H1 (cell line): Measurements from ENCODE around the gene CTNNA3. TPM values are rescaled to one million over a fixed set of nuclear protein-coding genes. Genes with fewer than 3 reads are reported as not detected.

Experiments used
- CTCF ChIA-PET: fragments of 300-600 bp; sonication (Branson Sonifier 250); formaldehyde crosslinking; loops from one replicate; lab custom pipeline; 2021; ENCODE audit not compliant: partially characterized antibody; lab: Charles Lee
- POLR2A ChIA-PET: fragments of 300-600 bp; sonication (Branson Sonifier 250); formaldehyde crosslinking; loops from one replicate; lab custom pipeline; 2021; ENCODE audit warnings: inconsistent platforms; ENCODE audit not compliant: partially characterized antibody; lab: Charles Lee
- DNase-seq, 2 experiments: peaks; one replicate each; pipeline versions ENCODE4 v3.0.0 to v3.0.0-alpha.2; 2010 to 2022; ENCODE audit warnings: low spot score in 2 of 2, low read depth in 1 of 2, mixed read lengths in 1 of 2
- FAIRE-seq: peaks from 2 replicates; lab custom pipeline; 2011; peaks lifted over from hg19 to GRCh38; lab: Jason Lieb, UNC
- H2AFZ ChIP-seq: 2 replicates; pipeline ENCODE4 v1.8.1; 2012; ENCODE audit warnings: low read length, inconsistent platforms
- H2AK5ac ChIP-seq: 2 replicates; pipeline ENCODE4 v1.6.1; 2013; ENCODE audit warnings: low read depth, low read length
- H2BK120ac ChIP-seq: replicated peaks from 2 replicates; pipeline ENCODE3; 2013; ENCODE audit warnings: low read depth, low read length, inconsistent platforms
- H2BK12ac ChIP-seq: 2 replicates; pipeline ENCODE4 v1.6.1; 2013; ENCODE audit warnings: low read depth, low read length
- H2BK15ac ChIP-seq: 2 replicates; pipeline ENCODE4 v1.6.1; 2013; ENCODE audit warnings: low read length
- H2BK20ac ChIP-seq: 2 replicates; pipeline ENCODE4 v1.6.1; 2013; ENCODE audit warnings: low read length
- H2BK5ac ChIP-seq: 2 replicates; pipeline ENCODE4 v1.6.1; 2013; ENCODE audit warnings: low read depth, low read length
- H3K14ac ChIP-seq: 2 replicates; pipeline ENCODE4 v1.6.1; 2013; ENCODE audit warnings: inconsistent platforms; ENCODE audit not compliant: insufficient read length
- H3K18ac ChIP-seq: 2 replicates; pipeline ENCODE4 v1.6.1; 2013; ENCODE audit warnings: low read length; ENCODE audit errors: extremely low read depth
- H3K23ac ChIP-seq: 2 replicates; pipeline ENCODE4 v1.6.1; 2013; ENCODE audit warnings: inconsistent platforms; ENCODE audit not compliant: insufficient read length
- H3K23me2 ChIP-seq: 2 replicates; pipeline ENCODE4 v1.6.1; 2013; ENCODE audit warnings: low read depth, low read length
- H3K27ac ChIP-seq: 2 replicates; pipeline ENCODE4 v1.6.1; 2011; ENCODE audit warnings: low read depth, low read length, inconsistent platforms
- H3K27me3 ChIP-seq, 4 experiments: replicated peaks in 1 of 4; 1 replicate in 1 of 4; 2 replicates in 3 of 4; pipeline versions ENCODE4 v1.6.1 to v1.8.1; 2011 to 2013; ENCODE audit warnings: low read length in 3 of 4, mild to moderate bottlenecking in 3 of 4, inconsistent platforms in 2 of 4, mixed read lengths in 2 of 4, moderate library complexity in 1 of 4; ENCODE audit not compliant: control insufficient read depth in 3 of 4, insufficient read depth in 3 of 4; ENCODE audit errors: extremely low read depth in 1 of 4
- H3K36me3 ChIP-seq, 4 experiments: 2 replicates each; pipeline versions ENCODE4 v1.6.1 to v1.8.1; 2011 to 2013; ENCODE audit warnings: mild to moderate bottlenecking in 4 of 4, low read length in 3 of 4, moderate library complexity in 2 of 4, control low read depth in 1 of 4, inconsistent platforms in 1 of 4; ENCODE audit not compliant: insufficient read depth in 4 of 4, control insufficient read depth in 2 of 4
- H3K4ac ChIP-seq: replicated peaks from 2 replicates; pipeline ENCODE3; 2013; ENCODE audit warnings: low read length, low read depth, mixed read lengths, inconsistent platforms; ENCODE audit not compliant: insufficient read length
- H3K4me1 ChIP-seq, 4 experiments: replicated peaks in 1 of 4; 1 replicate in 1 of 4; 2 replicates in 3 of 4; pipeline versions ENCODE4 v1.6.1 to v1.8.1; 2011 to 2013; ENCODE audit warnings: low read length in 3 of 4, inconsistent platforms in 2 of 4, mixed read lengths in 1 of 4; ENCODE audit not compliant: insufficient read depth in 4 of 4, control insufficient read depth in 3 of 4
- H3K4me2 ChIP-seq, 2 experiments: 2 replicates each; pipeline versions ENCODE4 v1.6.1 to v1.8.1; 2011 to 2013; ENCODE audit warnings: low read depth in 2 of 2, low read length in 2 of 2, control low read depth in 1 of 2, inconsistent platforms in 1 of 2, mild to moderate bottlenecking in 1 of 2; ENCODE audit not compliant: insufficient read depth in 1 of 2
- H3K4me3 ChIP-seq, 4 experiments: fragments of 200-600, 300-600 bp in 1 of 4; sonication (generic), shearing (Covaris generic), sonication (Bioruptor Twin) in 1 of 4; 2 replicates each; pipeline versions ENCODE4 v1.5.1 to v1.8.1; 2011 to 2016; ENCODE audit warnings: low read length in 4 of 4, low read depth in 3 of 4, control low read depth in 2 of 4, inconsistent platforms in 2 of 4, mild to moderate bottlenecking in 2 of 4, mixed read lengths in 1 of 4, moderate library complexity in 1 of 4; ENCODE audit not compliant: insufficient read depth in 2 of 4; ENCODE audit errors: extremely low read depth in 1 of 4
- H3K56ac ChIP-seq: replicated peaks from 2 replicates; pipeline ENCODE3; 2013; ENCODE audit warnings: low read depth, mild to moderate bottlenecking, mixed read lengths, low read length, inconsistent platforms; ENCODE audit not compliant: insufficient read length
- H3K79me1 ChIP-seq: 2 replicates; pipeline ENCODE4 v1.6.1; 2013; ENCODE audit warnings: low read depth, low read length, control low read depth
- H3K79me2 ChIP-seq, 2 experiments: 2 replicates each; pipeline versions ENCODE4 v1.6.1 to v1.8.1; 2012 to 2013; ENCODE audit warnings: low read length in 2 of 2, mild to moderate bottlenecking in 2 of 2, inconsistent platforms in 1 of 2; ENCODE audit not compliant: insufficient read depth in 2 of 2, control insufficient read depth in 1 of 2
- H3K9ac ChIP-seq, 4 experiments: replicated peaks in 1 of 4; 1 replicate in 1 of 4; 2 replicates in 3 of 4; pipeline versions ENCODE4 v1.6.1 to v1.8.1; 2011 to 2013; ENCODE audit warnings: low read depth in 3 of 4, low read length in 3 of 4, control low read depth in 2 of 4, mild to moderate bottlenecking in 2 of 4, moderate library complexity in 2 of 4, inconsistent platforms in 1 of 4; ENCODE audit errors: extremely low read depth in 1 of 4
- H3K9me3 ChIP-seq, 2 experiments: 2 replicates each; pipeline versions ENCODE4 v1.6.1 to v1.8.1; 2012 to 2013; ENCODE audit warnings: mild to moderate bottlenecking in 2 of 2, moderate library complexity in 2 of 2, control low read depth in 1 of 2, inconsistent platforms in 1 of 2, low read depth in 1 of 2, low read length in 1 of 2, mixed read lengths in 1 of 2; ENCODE audit not compliant: insufficient read depth in 2 of 2
- H4K20me1 ChIP-seq, 2 experiments: replicated peaks in 1 of 2; 2 replicates each; pipeline versions ENCODE3 to v1.8.1; 2011 to 2013; ENCODE audit warnings: inconsistent platforms in 2 of 2, low read length in 2 of 2, mild to moderate bottlenecking in 1 of 2; ENCODE audit not compliant: insufficient read depth in 2 of 2, control insufficient read depth in 1 of 2
- H4K5ac ChIP-seq: 2 replicates; pipeline ENCODE4 v1.6.1; 2013; ENCODE audit warnings: low read length, low read depth, mixed read lengths, inconsistent platforms; ENCODE audit not compliant: insufficient read length
- H4K8ac ChIP-seq: 2 replicates; pipeline ENCODE4 v1.8.0; 2013; ENCODE audit warnings: mild to moderate bottlenecking, moderate library complexity, low read length, inconsistent platforms; ENCODE audit not compliant: insufficient read depth; ENCODE audit errors: extremely low read depth
- H4K91ac ChIP-seq: replicated peaks from 2 replicates; pipeline ENCODE3; 2013; ENCODE audit warnings: low read length, mixed read lengths, inconsistent platforms; ENCODE audit not compliant: insufficient read length
- ATF2 ChIP-seq: IDR thresholded peaks from 2 replicates; pipeline ENCODE4 v1.6.1; 2012; ENCODE audit warnings: low read length, inconsistent platforms
- CBX5 ChIP-seq: fragments of 300-800, 300-1000 bp; sonication (generic); IDR thresholded peaks from 2 replicates; pipeline ENCODE4 v1.7.1; 2016; ENCODE audit warnings: antibody characterized with exemption, low read length, low read depth
- CEBPB ChIP-seq: IDR thresholded peaks from 2 replicates; pipeline ENCODE4 v1.6.1; 2012; ENCODE audit warnings: low read depth, low read length
- EP300 ChIP-seq, 2 experiments: IDR thresholded peaks; 1 replicate in 1 of 2; 2 replicates in 1 of 2; pipeline ENCODE4 v1.6.1; 2011 to 2012; ENCODE audit warnings: low read depth in 2 of 2, low read length in 2 of 2, mild to moderate bottlenecking in 2 of 2, borderline replicate concordance in 1 of 2, inconsistent platforms in 1 of 2, moderate library complexity in 1 of 2
- KDM1A ChIP-seq: fragments of 200-600, 300-600 bp; sonication (generic); IDR thresholded peaks from 2 replicates; pipeline ENCODE4 v1.7.1; 2016; ENCODE audit warnings: mild to moderate bottlenecking, low read length, borderline replicate concordance
- KDM4A ChIP-seq: IDR thresholded peaks from one replicate; pipeline ENCODE4 v1.7.1; 2012; ENCODE audit warnings: low read depth, mild to moderate bottlenecking, moderate library complexity, low read length, inconsistent platforms; ENCODE audit not compliant: severe bottlenecking
- NANOG ChIP-seq: IDR thresholded peaks from 2 replicates; pipeline ENCODE4 v1.6.1; 2011; ENCODE audit warnings: low read length, low read depth, mild to moderate bottlenecking, inconsistent platforms; ENCODE audit not compliant: insufficient read depth, poor library complexity, severe bottlenecking
- NRF1 ChIP-seq: IDR thresholded peaks from 2 replicates; pipeline ENCODE4 v1.6.1; 2011; ENCODE audit warnings: mild to moderate bottlenecking, low read depth, low read length, improper control_type of control experiment
- SUZ12 ChIP-seq: fragments of 200-600 bp; sonication (generic); IDR thresholded peaks from 2 replicates; pipeline ENCODE4 v1.6.1; 2012; ENCODE audit warnings: mild to moderate bottlenecking, inconsistent platforms, low read length, moderate library complexity, mixed read lengths
- TAF7 ChIP-seq: optimal IDR thresholded peaks from 2 replicates; pipeline ENCODE3; 2011; ENCODE audit warnings: low read depth, mild to moderate bottlenecking, inconsistent platforms, low read length, moderate library complexity, borderline replicate concordance
- TBP ChIP-seq: IDR thresholded peaks from 2 replicates; pipeline ENCODE4 v1.6.1; 2011; ENCODE audit warnings: low read depth, low read length, improper control_type of control experiment
- YY1 ChIP-seq: IDR thresholded peaks from 2 replicates; pipeline ENCODE4 v1.6.1; 2011; ENCODE audit warnings: low read depth, mild to moderate bottlenecking, low read length
- WGBS, 2 experiments: shearing (Covaris generic) in 1 of 2; methylation state at CpG; one replicate each; pipeline versions ENCODE4 v1.1.6 to v1.1.7; 2013 to 2015; ENCODE audit warnings: low lambda C conversion rate in 2 of 2, mixed read lengths in 2 of 2, inconsistent platforms in 1 of 2, low coverage in 1 of 2, missing lambda C conversion rate in 1 of 2; ENCODE audit not compliant: insufficient replicate concordance in 2 of 2, insufficient coverage in 1 of 2, insufficient read length in 1 of 2; ENCODE audit errors: extremely low coverage in 1 of 2, missing lambda C conversion rate in 1 of 2; 5-methylcytosine and 5-hydroxymethylcytosine counted together
- polyA plus RNA-seq, 7 experiments: library from polyadenylated mRNA; depleted of rRNA in 3 of 7; stranded (reverse) in 5 of 7; unstranded in 2 of 7; fragments of >200 nt in 5 of 7; fragments of 200-250 nt in 2 of 7; gene quantifications; 1 replicate in 5 of 7; 2 replicates in 1 of 7; 4 replicates in 1 of 7; pipeline versions ENCODE4 v1.2.1 to v1.2.3, GENCODE V29; 2011 to 2013; ENCODE audit warnings: missing spikeins in 2 of 7, mixed read lengths in 2 of 7
- total RNA-seq: library from RNA; stranded (reverse); fragmentation: NEBNext Ultra II Directional; extraction: Animal tissue kit (Norgen Biotek cat#: 25700); gene quantifications from 2 replicates; pipeline ENCODE4 v1.2.1, GENCODE V29; 2021

The CTNNA3 gene
- total and polyA plus RNA-seq, 2 of the 8 experiments (the other 6 are each of a cell fraction or from before 2014, with no cell fraction given) = 1.3 to 1.5 TPM

DNA sequence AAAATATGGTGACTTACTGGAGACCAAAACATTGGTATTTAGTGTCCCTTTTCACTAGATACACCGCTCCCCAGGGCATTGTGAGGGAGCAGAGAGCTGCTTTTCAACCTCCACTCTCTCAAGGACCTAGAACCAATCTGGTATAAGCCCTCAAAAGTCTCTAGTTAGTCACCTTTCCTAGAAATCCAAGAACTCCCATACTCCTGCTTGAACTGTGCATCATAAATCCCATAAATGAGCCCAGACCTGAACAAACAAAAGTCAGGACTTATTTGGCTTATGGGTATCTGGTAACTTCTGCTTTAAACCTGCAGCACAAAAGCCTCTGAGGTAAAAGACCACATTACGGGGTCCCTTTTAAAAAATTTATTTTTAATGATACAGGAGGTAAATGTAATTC is 1373.2 kb downstream of the CTNNA3 start:
- H4K91ac ChIP-seq = no peak overlapping the region
- H3K4ac ChIP-seq = no peak overlapping the region
- no peaks in the 10 kb centered on the region for H4K20me1 ChIP-seq
- H2BK5ac ChIP-seq = no peak overlapping the region
- no peaks in the 10 kb centered on the region for H3K36me3 ChIP-seq
- H3K79me2 ChIP-seq = no peaks in the 10 kb centered on the region
- no peak overlapping the region for H4K8ac ChIP-seq
- H3K9ac ChIP-seq = no peak overlapping the region
- H3K56ac ChIP-seq = no peak overlapping the region
- CTCF ChIA-PET = interaction anchor here (1.0 to 1.4 kb wide), 2 partner anchors 46 to 304 kb away, joined by 3 to 5 read pairs; no protein-coding TSS in a partner anchor
- no peak overlapping the region for H4K5ac ChIP-seq
- DNase-seq = no peak
- no peak overlapping the region for H3K27ac ChIP-seq
- H3K79me1 ChIP-seq = no peaks in the 10 kb centered on the region
- FAIRE-seq = no peak
- POLR2A ChIA-PET = no interaction called here
- H3K4me3 ChIP-seq = no peak overlapping the region
- H3K27me3 ChIP-seq = peaks cover 0 to 1% (median 0%) of the 10 kb centered on the region in 4 experiments; a peak in 1 of 7 replicates
- 96% methylated on average over 2 of the region's 2 CpGs; no CpG with 5 or more reads in 1 of the 2 experiments for WGBS, 2 experiments
- no peak overlapping the region for H3K4me2 ChIP-seq
- no peak overlapping the region for H3K14ac ChIP-seq
- H3K23ac ChIP-seq = no peak overlapping the region
- H3K9me3 ChIP-seq = no peaks in the 10 kb centered on the region
- H2BK15ac ChIP-seq = no peak overlapping the region
- H3K18ac ChIP-seq = no peak overlapping the region
- H2AFZ ChIP-seq = no peak overlapping the region
- H2BK12ac ChIP-seq = no peak overlapping the region
- no peak overlapping the region for H2BK20ac ChIP-seq
- H2BK120ac ChIP-seq = no peak overlapping the region
- H3K4me1 ChIP-seq = peaks cover 0 to 2% (median 0%) of the 10 kb centered on the region in 4 experiments; a peak in 1 of 7 replicates
- no peak overlapping the region for H2AK5ac ChIP-seq
- no peaks in the 10 kb centered on the region for H3K23me2 ChIP-seq
- no peak for TF ChIP-seq TAF7
- no peak for TF ChIP-seq YY1
- TF ChIP-seq EP300 (IDR thresholded peaks at IDR 0.05; ENCODE audit: borderline replicate concordance in 1 of 2, low read depth in 2 of 2, low read length in 2 of 2) = no peak
- no peak for TF ChIP-seq CBX5
- TF ChIP-seq SUZ12 = no peak
- TF ChIP-seq KDM1A = no peak
- no peak for TF ChIP-seq TBP
- TF ChIP-seq NANOG = no peak
- TF ChIP-seq ATF2 = no peak
- TF ChIP-seq CEBPB = no peak
- no peak for TF ChIP-seq NRF1
- TF ChIP-seq KDM4A = no peak
